ENCODE results near the gene SYVN1.

SYVN1 gene

GRCh38 chr11:65113361-65113756 is 21.0 kb downstream of the SYVN1 start:
- in situ Hi-C loops (cut with MboI; ENCODE audit: low sequenced_read_pairs): loop anchor here (10.0 kb wide), 1 partner anchor 269 kb away; the partner anchor contains the start of gene CDC42BPG

- in situ Hi-C loops (cut with MboI; ENCODE audit: low sequenced_read_pairs): loop anchor here (10.0 kb wide), 1 partner anchor 268 kb away; the partner anchor contains the start of gene CDC42BPG
These were observed 21.6 kb downstream of the SYVN1 start for GRCh38 chr11:65112546-65113360.

- in situ Hi-C loops (cut with MboI; ENCODE audit: low sequenced_read_pairs): loop anchor here (10.0 kb wide), 1 partner anchor 267 kb away; the partner anchor contains the start of gene CDC42BPG
These were observed 22.4 kb downstream of the SYVN1 start, which contains the start of gene TM7SF2 for GRCh38 chr11:65111744-65112545. TM7SF2 (plus strand) TSS chr11:65111872; CDS start chr11:65112016, 144 bp downstream.

GRCh38 chr11:65111159-65111743 is 23.1 kb downstream of the SYVN1 start:
- in situ Hi-C loops (cut with MboI; ENCODE audit: low sequenced_read_pairs): loop anchor here (10.0 kb wide), 1 partner anchor 266 kb away; the partner anchor contains the start of gene CDC42BPG

- in situ Hi-C loops (cut with MboI; ENCODE audit: low sequenced_read_pairs): loop anchor here (10.0 kb wide), 1 partner anchor 266 kb away; the partner anchor contains the start of gene CDC42BPG
These were observed 23.9 kb downstream of the SYVN1 start for GRCh38 chr11:65110354-65110861.

- in situ Hi-C loops (cut with MboI; ENCODE audit: low sequenced_read_pairs): loop anchor here (10.0 kb wide), 1 partner anchor 265 kb away; the partner anchor contains the start of gene CDC42BPG
These were observed 24.8 kb downstream of the SYVN1 start for GRCh38 chr11:65109231-65110198.

GRCh38 chr11:65108469-65109123 is 25.7 kb downstream of the SYVN1 start:
- in situ Hi-C loops (cut with MboI; ENCODE audit: low sequenced_read_pairs): no loop called here

GRCh38 chr11:65107751-65108468 is 26.4 kb downstream of the SYVN1 start:
- in situ Hi-C loops (cut with MboI; ENCODE audit: low sequenced_read_pairs): no loop called here

GRCh38 chr11:65107078-65107477 is 27.2 kb downstream of the SYVN1 start:
- in situ Hi-C loops (cut with MboI; ENCODE audit: low sequenced_read_pairs): no loop called here

- in situ Hi-C loops (cut with MboI; ENCODE audit: low sequenced_read_pairs): no loop called here
These were observed 29.7 kb downstream of the SYVN1 start for GRCh38 chr11:65104628-65105027.

GRCh38 chr11:65103476-65103875 is 30.8 kb downstream of the SYVN1 start:
- in situ Hi-C loops (cut with MboI; ENCODE audit: low sequenced_read_pairs): no loop called here

GRCh38 chr11:65102142-65103095 is 31.9 kb downstream of the SYVN1 start:
- in situ Hi-C loops (cut with MboI; ENCODE audit: low sequenced_read_pairs): no loop called here

- in situ Hi-C loops (cut with MboI; ENCODE audit: low sequenced_read_pairs): no loop called here
These were observed 33.5 kb downstream of the SYVN1 start for GRCh38 chr11:65100674-65101350.

GRCh38 chr11:65096926-65097325 is 37.4 kb downstream of the SYVN1 start:
- in situ Hi-C loops (cut with MboI; ENCODE audit: low sequenced_read_pairs): no loop called here

- in situ Hi-C loops (cut with MboI; ENCODE audit: low sequenced_read_pairs): no loop called here
These were observed 38.1 kb downstream of the SYVN1 start, which contains the start of gene VPS51 for GRCh38 chr11:65095974-65096806. VPS51 (plus strand) TSS chr11:65096214; CDS start chr11:65096251, 37 bp downstream.

GRCh38 chr11:65095427-65095826 is 38.9 kb downstream of the SYVN1 start:
- in situ Hi-C loops (cut with MboI; ENCODE audit: low sequenced_read_pairs): no loop called here
